C4-2B (cell line): Measurements from ENCODE around the gene BCL7A.

Experiments used
- CTCF ChIP-seq: fragments of 450-650 bp; conservative IDR thresholded peaks from 2 replicates; pipeline ENCODE4 v1.5.1; 2017; ENCODE audit warnings: mild to moderate bottlenecking
- ZFX ChIP-seq: fragments of 450-650 bp; IDR thresholded peaks from 2 replicates; pipeline ENCODE4 v1.6.1; 2017

- TF ChIP-seq CTCF (no peak), ZFX (no peak)
These were observed 72.6 kb downstream of the BCL7A start for GRCh38 chr12:122094137-122094734.
